Left ventricle myocardium inferior (tissue), 1 donor: ENCODE measurements around the gene TRMT2B. TPM values are rescaled to one million over a fixed set of nuclear protein-coding genes. Genes with fewer than 3 reads are reported as not detected.
"Not testable (repeated sequence)": the region's sequence is repeated elsewhere in the genome, so short reads cannot be mapped to it uniquely, and the experiment has no call there.

ENCODE experiments used
- DNase-seq: peaks from one replicate; pipeline ENCODE4 v3.0.0-alpha.2; 2020
- H3K27ac ChIP-seq: fragments of 200-600 bp; replicated peaks from 2 replicates; pipeline ENCODE4 v1.8.0; 2021
- H3K27me3 ChIP-seq: fragments of 200-600 bp; 2 replicates; pipeline ENCODE4 v1.8.0; 2021; ENCODE audit warnings: low read depth
- H3K36me3 ChIP-seq: fragments of 200-600 bp; 2 replicates; pipeline ENCODE4 v1.8.0; 2021
- H3K4me1 ChIP-seq: fragments of 200-600 bp; 2 replicates; pipeline ENCODE4 v1.8.0; 2021
- H3K4me3 ChIP-seq: fragments of 200-600 bp; 2 replicates; pipeline ENCODE4 v1.8.0; 2021; ENCODE audit warnings: mild to moderate bottlenecking, moderate library complexity
- H3K9me3 ChIP-seq: fragments of 200-600 bp; replicated peaks from 2 replicates; pipeline ENCODE4 v1.8.0; 2021
- CTCF ChIP-seq: fragments of 200-600 bp; IDR thresholded peaks from 2 replicates; pipeline ENCODE4 v1.8.0; 2021; ENCODE audit warnings: antibody characterized with exemption, mild to moderate bottlenecking, borderline replicate concordance
- intact Hi-C: fragments of 100-400 bp; cut with micrococcal nuclease; formaldehyde crosslinking; loops from one replicate; pipeline ENCODE4 v1.11.0; 2022
- total RNA-seq: library from RNA; stranded (reverse); fragmentation: NEBNext Ultra II Directional; extraction: Animal tissue kit (Norgen Biotek cat#: 25700); gene quantifications from one replicate; pipeline ENCODE4 v1.2.1, GENCODE V29; 2021
- donor health status: DM: no; HTN: yes; CAD: no; lungs with severe emphysema.

TRMT2B gene
- total RNA-seq, 1 donor from 2014 or later: 17.3 TPM

GRCh38 chrX:100994352-100995281, 57.3 kb downstream of the TRMT2B start:
- Histone ChIP-seq H3K27me3 (no peaks in the 10 kb centered on the region), H3K36me3 (peaks cover 2% of the 10 kb centered on the region), H3K27ac (no peak overlapping the region), H3K4me1 (no peaks in the 10 kb centered on the region), H3K4me3 (no peak overlapping the region), H3K9me3 (no peaks in the 10 kb centered on the region)
- no peak for DNase-seq
- no peak for TF ChIP-seq CTCF
- intact Hi-C loops: no loop called here

GRCh38 chrX:100990139-100990538, 61.8 kb downstream of the TRMT2B start:
- intact Hi-C loops: no loop called here
- Histone ChIP-seq H3K27ac (no peak overlapping the region), H3K4me1 (no peaks in the 10 kb centered on the region), H3K27me3 (no peaks in the 10 kb centered on the region), H3K9me3 (no peaks in the 10 kb centered on the region), H3K36me3 (no peaks in the 10 kb centered on the region), H3K4me3 (no peak overlapping the region)
- no peak for TF ChIP-seq CTCF
- no peak for DNase-seq

GRCh38 chrX:100984818-100985217, 67.1 kb downstream of the TRMT2B start:
- no peaks in the 10 kb centered on the region for H3K9me3 ChIP-seq
- no peaks in the 10 kb centered on the region for H3K4me1 ChIP-seq
- no peaks in the 10 kb centered on the region for H3K36me3 ChIP-seq
- no peak overlapping the region for H3K4me3 ChIP-seq
- H3K27ac ChIP-seq: no peak overlapping the region
- no peak for TF ChIP-seq CTCF
- H3K27me3 ChIP-seq: no peaks in the 10 kb centered on the region
- intact Hi-C loops: no loop called here
- DNase-seq: no peak

- H3K27ac ChIP-seq, H3K36me3 ChIP-seq, H3K4me1 ChIP-seq, DNase-seq, H3K4me3 ChIP-seq, H3K27me3 ChIP-seq, H3K9me3 ChIP-seq, intact Hi-C loops: not testable (repeated sequence)
These were observed 70.4 kb downstream of the TRMT2B start for GRCh38 chrX:100981498-100981845.

GRCh38 chrX:100980608-100981497, 71.1 kb downstream of the TRMT2B start:
- Histone ChIP-seq H3K4me3 (no peak overlapping the region), H3K27ac (no peak overlapping the region), H3K9me3 (no peaks in the 10 kb centered on the region), H3K36me3 (no peaks in the 10 kb centered on the region), H3K4me1 (no peaks in the 10 kb centered on the region), H3K27me3 (no peaks in the 10 kb centered on the region)
- TF ChIP-seq CTCF: no peak
- intact Hi-C loops: no loop called here
- no peak for DNase-seq
